GM19043 (cell line): ENCODE results near the gene UBN1.
"Not testable (repeated sequence)": the region's sequence is repeated elsewhere in the genome, so short reads cannot be mapped to it uniquely, and the experiment has no call there.

Source experiments
- ATAC-seq: cut with Tn5 transposase; IDR thresholded peaks from one replicate; pipeline ENCODE4 v1.9.1; 2021; ENCODE audit warnings: low read depth; ENCODE audit not compliant: unreplicated experiment

The UBN1 gene

GRCh38 chr16:4882633-4883285, 35.5 kb downstream of the UBN1 start:
- ATAC-seq: no peak

GRCh38 chr16:4883501-4883900, 36.2 kb downstream of the UBN1 start:
- ATAC-seq: no peak

- ATAC-seq: no peak
Measured at GRCh38 chr16:4884209-4884608, 36.9 kb downstream of the UBN1 start.

GRCh38 chr16:4884972-4885874, 37.9 kb downstream of the UBN1 start:
- no peak for ATAC-seq

- no peak for ATAC-seq
Measured at GRCh38 chr16:4886151-4886550, 38.9 kb downstream of the UBN1 start.

DNA sequence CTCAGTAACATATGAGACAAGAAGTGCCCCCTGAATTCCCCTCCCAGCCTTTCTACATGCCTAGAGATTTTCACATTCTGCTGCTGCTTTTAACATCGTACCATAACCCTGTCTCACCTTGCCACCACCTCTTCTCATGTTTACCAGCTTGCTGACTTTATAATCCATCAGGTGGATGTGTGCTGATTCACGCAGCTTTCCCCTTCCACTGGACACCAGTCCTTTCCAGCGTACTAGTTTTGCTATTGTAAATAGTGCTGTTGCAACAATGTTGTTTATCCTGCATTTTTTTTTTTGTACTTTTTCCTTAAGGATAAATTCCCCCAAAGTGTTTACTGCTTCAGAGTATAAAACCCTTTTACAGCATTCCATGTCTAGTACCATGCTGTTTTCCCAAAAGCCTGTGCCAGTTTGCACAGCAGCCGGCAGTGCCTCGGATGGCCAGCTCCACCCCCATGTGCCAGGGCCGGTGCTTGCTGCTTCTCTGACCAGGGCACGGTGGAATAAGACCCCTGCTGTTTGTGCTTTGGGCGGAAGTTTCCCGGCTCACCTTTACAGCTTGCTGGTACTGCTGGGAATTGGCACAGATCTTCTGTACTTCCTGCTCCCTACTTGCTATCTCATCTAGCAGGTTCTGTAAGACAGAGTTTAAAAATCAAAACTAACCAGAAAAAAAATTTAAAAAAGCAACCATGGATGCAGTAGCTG, 41.3 kb downstream of the UBN1 start:
- ATAC-seq: no peak

DNA sequence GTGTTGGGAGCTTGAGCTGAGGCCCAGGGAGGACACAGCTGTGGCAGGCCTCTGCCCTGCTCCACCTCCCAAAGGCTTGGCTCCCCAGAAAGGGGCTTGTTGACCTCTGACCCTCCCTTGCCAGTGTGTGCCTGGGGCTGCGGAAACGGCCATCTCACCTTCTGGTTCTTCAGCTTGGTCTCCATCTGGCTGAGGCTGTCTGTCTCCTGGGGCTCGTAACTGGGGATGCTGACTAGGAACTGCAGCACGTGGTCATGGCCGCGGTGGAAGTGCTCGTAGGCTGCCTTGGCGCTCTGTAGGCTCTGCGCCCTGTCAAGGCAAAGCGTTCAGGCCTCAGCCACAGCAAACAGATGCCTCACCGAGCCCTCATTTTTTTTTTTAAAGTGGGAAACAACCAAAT, 42.7 kb downstream of the UBN1 start:
- no peak for ATAC-seq

- ATAC-seq: no peak
Measured at GRCh38 chr16:4890686-4891085, 43.4 kb downstream of the UBN1 start.

- ATAC-seq: no peak
Measured at GRCh38 chr16:4891097-4891885, 44.0 kb downstream of the UBN1 start.

- no peak for ATAC-seq
Measured at GRCh38 chr16:4891886-4892216, 44.6 kb downstream of the UBN1 start.

DNA sequence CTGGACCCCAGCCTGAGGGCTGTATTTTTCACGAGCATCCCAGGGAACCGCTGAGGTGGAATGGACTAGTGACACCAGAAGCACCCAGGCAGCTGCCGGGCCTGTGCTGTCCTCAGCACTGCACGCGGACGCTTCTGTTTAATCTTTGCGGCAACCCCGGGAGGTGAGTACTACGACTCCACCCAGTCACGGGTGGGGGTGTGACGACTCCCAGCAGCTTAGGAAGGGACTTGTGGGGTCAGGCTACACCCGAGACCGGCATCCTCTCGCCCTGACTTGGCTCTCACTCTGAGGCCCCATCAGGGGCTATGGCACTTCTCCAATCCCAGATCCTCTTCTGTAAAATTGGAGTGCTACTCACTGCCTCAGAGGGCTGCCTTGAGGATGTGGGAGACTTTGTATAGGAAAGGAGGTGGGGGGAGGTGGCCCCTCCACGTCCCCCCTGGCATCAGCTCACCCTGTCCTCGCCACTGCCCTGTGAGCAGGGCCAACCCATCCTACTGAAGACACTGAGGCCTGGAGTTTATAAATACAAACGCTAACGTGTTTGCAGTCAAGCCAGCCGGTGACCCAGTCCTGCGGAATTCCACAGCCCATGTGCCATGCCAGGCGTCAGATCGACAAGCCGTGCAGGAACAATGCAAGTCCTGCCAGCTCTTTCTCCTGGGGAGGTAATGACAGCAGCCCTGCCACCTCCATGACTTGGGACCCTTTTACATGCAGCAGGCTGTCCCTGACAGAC, 45.3 kb downstream of the UBN1 start:
- no peak for ATAC-seq

GRCh38 chr16:4893103-4893862, 46.0 kb downstream of the UBN1 start:
- ATAC-seq: no peak

DNA sequence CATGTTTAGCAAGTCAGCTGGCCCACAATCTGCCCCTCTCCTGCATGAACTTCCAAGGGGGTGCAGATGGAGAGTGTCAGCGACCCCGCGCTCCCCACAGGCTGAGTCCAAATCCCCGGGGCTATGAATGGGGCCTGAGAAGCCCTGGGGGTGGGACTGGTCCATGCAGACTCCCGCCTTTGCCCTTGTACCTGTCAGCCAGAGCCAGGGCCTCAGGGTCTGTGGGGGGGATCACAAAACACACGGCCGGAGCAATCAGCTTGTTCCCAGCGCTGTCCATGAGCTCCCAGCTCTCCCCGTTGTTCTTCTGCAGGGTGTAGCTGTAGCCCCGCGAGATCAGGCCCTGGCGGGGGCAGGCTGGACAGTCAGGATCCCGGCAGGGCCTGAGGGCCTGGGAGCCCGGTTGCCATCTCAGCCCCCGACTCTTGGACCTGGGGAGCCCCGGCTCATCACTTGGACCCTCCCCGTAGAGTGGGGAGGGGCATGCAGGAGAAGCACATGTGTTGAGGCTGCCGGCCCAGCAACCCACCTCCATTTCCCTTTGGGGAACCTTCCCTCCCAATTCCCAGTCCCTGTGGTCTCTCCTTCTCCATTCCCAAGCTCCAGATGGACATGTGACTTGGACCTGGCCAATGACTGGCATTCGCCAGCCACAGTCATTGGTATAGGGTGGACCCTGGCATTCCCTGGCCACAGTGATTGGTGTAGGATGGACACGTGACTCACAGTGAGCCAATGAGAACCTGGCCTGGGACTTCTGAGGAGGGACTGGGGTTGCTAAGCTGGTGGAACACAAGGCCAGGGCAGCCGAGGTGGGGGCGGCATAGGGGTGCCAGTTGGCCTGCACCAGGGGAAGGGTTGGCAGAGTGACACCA, 47.2 kb downstream of the UBN1 start:
- ATAC-seq: no peak

- ATAC-seq: no peak
Measured at GRCh38 chr16:4895366-4895765, 48.1 kb downstream of the UBN1 start.

- not testable (repeated sequence) for ATAC-seq
Measured at GRCh38 chr16:4896761-4897160, 49.5 kb downstream of the UBN1 start.

- ATAC-seq: no peak
Measured at GRCh38 chr16:4897328-4897727, 50.0 kb downstream of the UBN1 start.

GRCh38 chr16:4898811-4899473, 51.7 kb downstream of the UBN1 start:
- ATAC-seq: no peak

GRCh38 chr16:4899474-4899846, 52.2 kb downstream of the UBN1 start:
- ATAC-seq: no peak
